ENCODE measurements around the gene DHDH. TPM values are rescaled to one million over a fixed set of nuclear protein-coding genes. Genes with fewer than 3 reads are reported as not detected.

The DHDH gene
- total and polyA plus RNA-seq, 2 of the 13 experiments (the other 11 are each of a cell fraction or from before 2014, with no cell fraction given) = 0.13 to 0.91 TPM

- TF ChIP-seq ZNF367 (CRISPR knock-in tag; IDR thresholded peaks at IDR 0.05; ENCODE audit: borderline replicate concordance) (no peak), ATF7 (IDR thresholded peaks at IDR 0.05) (no peak), ATF7 (CRISPR knock-in tag; IDR thresholded peaks at IDR 0.05) (no peak), ATF6 (CRISPR knock-in tag; conservative IDR thresholded peaks at IDR 0.05) (0 out of 2 replicates have a peak, but pooled peaks have one; percentile 71), RXRB (CRISPR knock-in tag; IDR thresholded peaks at IDR 0.05; ENCODE audit: borderline replicate concordance) (peak; percentile 87), ATF7-NPFF (CRISPR knock-in tag; IDR thresholded peaks at IDR 0.05; ENCODE audit: low read depth) (peak; percentile 80), ZNF713 (CRISPR knock-in tag; IDR thresholded peaks at IDR 0.05) (no peak), SRY (CRISPR knock-in tag; IDR thresholded peaks at IDR 0.05) (no peak; the same call in none of the 2 replicates)
- TF ChIP-seq, protein P1, sequence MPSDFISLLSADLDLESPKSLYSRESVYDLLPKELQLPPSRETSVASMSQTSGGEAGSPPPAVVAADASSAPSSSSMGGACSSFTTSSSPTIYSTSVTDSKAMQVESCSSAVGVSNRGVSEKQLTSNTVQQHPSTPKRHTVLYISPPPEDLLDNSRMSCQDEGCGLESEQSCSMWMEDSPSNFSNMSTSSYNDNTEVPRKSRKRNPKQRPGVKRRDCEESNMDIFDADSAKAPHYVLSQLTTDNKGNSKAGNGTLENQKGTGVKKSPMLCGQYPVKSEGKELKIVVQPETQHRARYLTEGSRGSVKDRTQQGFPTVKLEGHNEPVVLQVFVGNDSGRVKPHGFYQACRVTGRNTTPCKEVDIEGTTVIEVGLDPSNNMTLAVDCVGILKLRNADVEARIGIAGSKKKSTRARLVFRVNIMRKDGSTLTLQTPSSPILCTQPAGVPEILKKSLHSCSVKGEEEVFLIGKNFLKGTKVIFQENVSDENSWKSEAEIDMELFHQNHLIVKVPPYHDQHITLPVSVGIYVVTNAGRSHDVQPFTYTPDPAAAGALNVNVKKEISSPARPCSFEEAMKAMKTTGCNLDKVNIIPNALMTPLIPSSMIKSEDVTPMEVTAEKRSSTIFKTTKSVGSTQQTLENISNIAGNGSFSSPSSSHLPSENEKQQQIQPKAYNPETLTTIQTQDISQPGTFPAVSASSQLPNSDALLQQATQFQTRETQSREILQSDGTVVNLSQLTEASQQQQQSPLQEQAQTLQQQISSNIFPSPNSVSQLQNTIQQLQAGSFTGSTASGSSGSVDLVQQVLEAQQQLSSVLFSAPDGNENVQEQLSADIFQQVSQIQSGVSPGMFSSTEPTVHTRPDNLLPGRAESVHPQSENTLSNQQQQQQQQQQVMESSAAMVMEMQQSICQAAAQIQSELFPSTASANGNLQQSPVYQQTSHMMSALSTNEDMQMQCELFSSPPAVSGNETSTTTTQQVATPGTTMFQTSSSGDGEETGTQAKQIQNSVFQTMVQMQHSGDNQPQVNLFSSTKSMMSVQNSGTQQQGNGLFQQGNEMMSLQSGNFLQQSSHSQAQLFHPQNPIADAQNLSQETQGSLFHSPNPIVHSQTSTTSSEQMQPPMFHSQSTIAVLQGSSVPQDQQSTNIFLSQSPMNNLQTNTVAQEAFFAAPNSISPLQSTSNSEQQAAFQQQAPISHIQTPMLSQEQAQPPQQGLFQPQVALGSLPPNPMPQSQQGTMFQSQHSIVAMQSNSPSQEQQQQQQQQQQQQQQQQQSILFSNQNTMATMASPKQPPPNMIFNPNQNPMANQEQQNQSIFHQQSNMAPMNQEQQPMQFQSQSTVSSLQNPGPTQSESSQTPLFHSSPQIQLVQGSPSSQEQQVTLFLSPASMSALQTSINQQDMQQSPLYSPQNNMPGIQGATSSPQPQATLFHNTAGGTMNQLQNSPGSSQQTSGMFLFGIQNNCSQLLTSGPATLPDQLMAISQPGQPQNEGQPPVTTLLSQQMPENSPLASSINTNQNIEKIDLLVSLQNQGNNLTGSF (CRISPR knock-in tag; IDR thresholded peaks at IDR 0.05) = no peak
- TF ChIP-seq, protein P2, sequence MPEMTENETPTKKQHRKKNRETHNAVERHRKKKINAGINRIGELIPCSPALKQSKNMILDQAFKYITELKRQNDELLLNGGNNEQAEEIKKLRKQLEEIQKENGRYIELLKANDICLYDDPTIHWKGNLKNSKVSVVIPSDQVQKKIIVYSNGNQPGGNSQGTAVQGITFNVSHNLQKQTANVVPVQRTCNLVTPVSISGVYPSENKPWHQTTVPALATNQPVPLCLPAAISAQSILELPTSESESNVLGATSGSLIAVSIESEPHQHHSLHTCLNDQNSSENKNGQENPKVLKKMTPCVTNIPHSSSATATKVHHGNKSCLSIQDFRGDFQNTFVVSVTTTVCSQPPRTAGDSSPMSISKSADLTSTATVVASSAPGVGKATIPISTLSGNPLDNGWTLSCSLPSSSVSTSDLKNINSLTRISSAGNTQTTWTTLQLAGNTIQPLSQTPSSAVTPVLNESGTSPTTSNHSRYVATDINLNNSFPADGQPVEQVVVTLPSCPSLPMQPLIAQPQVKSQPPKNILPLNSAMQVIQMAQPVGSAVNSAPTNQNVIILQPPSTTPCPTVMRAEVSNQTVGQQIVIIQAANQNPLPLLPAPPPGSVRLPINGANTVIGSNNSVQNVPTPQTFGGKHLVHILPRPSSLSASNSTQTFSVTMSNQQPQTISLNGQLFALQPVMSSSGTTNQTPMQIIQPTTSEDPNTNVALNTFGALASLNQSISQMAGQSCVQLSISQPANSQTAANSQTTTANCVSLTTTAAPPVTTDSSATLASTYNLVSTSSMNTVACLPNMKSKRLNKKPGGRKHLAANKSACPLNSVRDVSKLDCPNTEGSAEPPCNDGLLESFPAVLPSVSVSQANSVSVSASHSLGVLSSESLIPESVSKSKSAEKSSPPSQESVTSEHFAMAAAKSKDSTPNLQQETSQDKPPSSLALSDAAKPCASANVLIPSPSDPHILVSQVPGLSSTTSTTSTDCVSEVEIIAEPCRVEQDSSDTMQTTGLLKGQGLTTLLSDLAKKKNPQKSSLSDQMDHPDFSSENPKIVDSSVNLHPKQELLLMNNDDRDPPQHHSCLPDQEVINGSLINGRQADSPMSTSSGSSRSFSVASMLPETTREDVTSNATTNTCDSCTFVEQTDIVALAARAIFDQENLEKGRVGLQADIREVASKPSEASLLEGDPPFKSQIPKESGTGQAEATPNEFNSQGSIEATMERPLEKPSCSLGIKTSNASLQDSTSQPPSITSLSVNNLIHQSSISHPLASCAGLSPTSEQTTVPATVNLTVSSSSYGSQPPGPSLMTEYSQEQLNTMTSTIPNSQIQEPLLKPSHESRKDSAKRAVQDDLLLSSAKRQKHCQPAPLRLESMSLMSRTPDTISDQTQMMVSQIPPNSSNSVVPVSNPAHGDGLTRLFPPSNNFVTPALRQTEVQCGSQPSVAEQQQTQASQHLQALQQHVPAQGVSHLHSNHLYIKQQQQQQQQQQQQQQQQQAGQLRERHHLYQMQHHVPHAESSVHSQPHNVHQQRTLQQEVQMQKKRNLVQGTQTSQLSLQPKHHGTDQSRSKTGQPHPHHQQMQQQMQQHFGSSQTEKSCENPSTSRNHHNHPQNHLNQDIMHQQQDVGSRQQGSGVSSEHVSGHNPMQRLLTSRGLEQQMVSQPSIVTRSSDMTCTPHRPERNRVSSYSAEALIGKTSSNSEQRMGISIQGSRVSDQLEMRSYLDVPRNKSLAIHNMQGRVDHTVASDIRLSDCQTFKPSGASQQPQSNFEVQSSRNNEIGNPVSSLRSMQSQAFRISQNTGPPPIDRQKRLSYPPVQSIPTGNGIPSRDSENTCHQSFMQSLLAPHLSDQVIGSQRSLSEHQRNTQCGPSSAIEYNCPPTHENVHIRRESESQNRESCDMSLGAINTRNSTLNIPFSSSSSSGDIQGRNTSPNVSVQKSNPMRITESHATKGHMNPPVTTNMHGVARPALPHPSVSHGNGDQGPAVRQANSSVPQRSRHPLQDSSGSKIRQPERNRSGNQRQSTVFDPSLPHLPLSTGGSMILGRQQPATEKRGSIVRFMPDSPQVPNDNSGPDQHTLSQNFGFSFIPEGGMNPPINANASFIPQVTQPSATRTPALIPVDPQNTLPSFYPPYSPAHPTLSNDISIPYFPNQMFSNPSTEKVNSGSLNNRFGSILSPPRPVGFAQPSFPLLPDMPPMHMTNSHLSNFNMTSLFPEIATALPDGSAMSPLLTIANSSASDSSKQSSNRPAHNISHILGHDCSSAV (CRISPR knock-in tag; IDR thresholded peaks at IDR 0.05; ENCODE audit: borderline replicate concordance) = no peak
These were observed 28.7 kb downstream of the DHDH start (continued) for GRCh38 chr19:48962029-48962848.
